Endothelial cell of umbilical vein (primary cell): ENCODE measurements around the gene TMEM175. TPM values are rescaled to one million over a fixed set of nuclear protein-coding genes. Genes with fewer than 3 reads are reported as not detected.

Experiments used
- BruUV-seq: library from RNA; stranded (reverse); fragments of 400-500 nt; replicated peaks from 2 replicates; lab custom pipeline; 2021; lab: Mats Ljungman, UMichigan
- CTCF ChIA-PET: fragments of 300-600, 350-600 bp; sonication (Branson Sonifier 250); formaldehyde crosslinking; loops from one replicate; lab custom pipeline; 2021; ENCODE audit warnings: antibody characterized with exemption, inconsistent platforms; lab: Charles Lee
- POLR2A ChIA-PET: fragments of 300-600, 350-600 bp; sonication (Branson Sonifier 250); formaldehyde crosslinking; loops from one replicate; lab custom pipeline; 2021; ENCODE audit warnings: antibody characterized with exemption, inconsistent platforms; lab: Charles Lee
- DNase-seq: peaks from one replicate; pipeline ENCODE4 v3.0.0-alpha.2; 2011; ENCODE audit warnings: low read depth, low spot score
- FAIRE-seq: peaks from 2 replicates; lab custom pipeline; 2011; peaks lifted over from hg19 to GRCh38; lab: Jason Lieb, UNC
- H2AFZ ChIP-seq: 2 replicates; pipeline ENCODE4 v1.6.0; 2012; ENCODE audit warnings: low read depth, low read length, control low read depth, inconsistent platforms
- H3K27ac ChIP-seq: 2 replicates; pipeline ENCODE4 v1.5.1; 2011; ENCODE audit warnings: low read depth, mild to moderate bottlenecking, control low read depth, low read length, moderate library complexity; ENCODE audit not compliant: insufficient read depth
- H3K27me3 ChIP-seq, 2 experiments: 2 replicates each; pipeline versions ENCODE4 v1.6.0 to v1.6.1; 2011; ENCODE audit warnings: low read length in 2 of 2, mixed read lengths in 1 of 2; ENCODE audit not compliant: control insufficient read depth in 2 of 2, insufficient read depth in 2 of 2
- H3K36me3 ChIP-seq, 2 experiments: 2 replicates in 1 of 2; 3 replicates in 1 of 2; pipeline ENCODE4 v1.5.1; 2011; ENCODE audit warnings: low read length in 2 of 2, mild to moderate bottlenecking in 1 of 2, moderate library complexity in 1 of 2; ENCODE audit not compliant: control insufficient read depth in 2 of 2, insufficient read depth in 2 of 2; ENCODE audit errors: extremely low read depth in 1 of 2
- H3K4me1 ChIP-seq: 3 replicates; pipeline ENCODE4 v1.5.1; 2011; ENCODE audit warnings: mild to moderate bottlenecking, low read length; ENCODE audit not compliant: control insufficient read depth, insufficient read depth; ENCODE audit errors: extremely low read depth
- H3K4me2 ChIP-seq: 2 replicates; pipeline ENCODE4 v1.6.1; 2011; ENCODE audit warnings: low read length, control low read depth, mixed read lengths; ENCODE audit not compliant: insufficient read depth
- H3K4me3 ChIP-seq, 3 experiments: fragments of 200-600 bp in 1 of 3; sonication (generic), shearing (Covaris generic) in 1 of 3; replicated peaks in 1 of 3; 2 replicates each; pipeline ENCODE4 v1.5.1; 2011 to 2016; ENCODE audit warnings: control low read depth in 3 of 3, low read length in 3 of 3, mild to moderate bottlenecking in 2 of 3, inconsistent platforms in 1 of 3, low read depth in 1 of 3, moderate library complexity in 1 of 3; ENCODE audit not compliant: insufficient read depth in 1 of 3
- H3K79me2 ChIP-seq: 2 replicates; pipeline ENCODE4 v1.6.0; 2012; ENCODE audit warnings: low read length, inconsistent platforms; ENCODE audit not compliant: control insufficient read depth, insufficient read depth
- H3K9ac ChIP-seq: replicated peaks from 2 replicates; pipeline ENCODE3; 2011; ENCODE audit warnings: low read length, control low read depth; ENCODE audit not compliant: insufficient read depth; ENCODE audit errors: extremely low read depth
- H3K9me1 ChIP-seq: replicated peaks from 3 replicates; pipeline ENCODE4 v1.6.0; 2011; ENCODE audit warnings: mild to moderate bottlenecking, low read length; ENCODE audit not compliant: control insufficient read depth, insufficient read depth; ENCODE audit errors: extremely low read depth
- H3K9me3 ChIP-seq: replicated peaks from 2 replicates; pipeline ENCODE4 v1.5.1; 2012; ENCODE audit warnings: low read length, inconsistent platforms; ENCODE audit not compliant: control insufficient read depth, insufficient read depth
- H4K20me1 ChIP-seq: replicated peaks from 2 replicates; pipeline ENCODE3; 2011; ENCODE audit warnings: mild to moderate bottlenecking, low read length; ENCODE audit not compliant: control insufficient read depth, insufficient read depth; ENCODE audit errors: extremely low read depth
- EZH2 ChIP-seq: IDR thresholded peaks from 2 replicates; pipeline ENCODE4 v1.6.1; 2012; ENCODE audit warnings: borderline replicate concordance, low read depth, mild to moderate bottlenecking, moderate library complexity, low read length, inconsistent platforms; ENCODE audit not compliant: severe bottlenecking
- FOS ChIP-seq: IDR thresholded peaks from 2 replicates; pipeline ENCODE4 v1.6.1; 2011; ENCODE audit warnings: mild to moderate bottlenecking, low read length, moderate library complexity, borderline replicate concordance; ENCODE audit not compliant: insufficient read depth
- GATA2 ChIP-seq: IDR thresholded peaks from 2 replicates; pipeline ENCODE4 v1.7.0; 2011; ENCODE audit warnings: low read depth, mild to moderate bottlenecking, moderate library complexity, mixed read lengths, low read length; ENCODE audit not compliant: insufficient read length, insufficient read depth
- JUN ChIP-seq: IDR thresholded peaks from 2 replicates; pipeline ENCODE4 v1.6.1; 2011; ENCODE audit warnings: borderline replicate concordance, low read depth; ENCODE audit not compliant: insufficient read length, insufficient read depth
- MYC ChIP-seq: IDR thresholded peaks from one replicate; pipeline ENCODE4 v1.6.1; 2011; ENCODE audit warnings: mild to moderate bottlenecking, low read depth, low read length
- POLR2A ChIP-seq: IDR thresholded peaks from 2 replicates; pipeline ENCODE4 v1.6.1; 2012; ENCODE audit warnings: low read depth, mild to moderate bottlenecking, control low read depth, low read length
- POLR2AphosphoS5 ChIP-seq: IDR thresholded peaks from 2 replicates; pipeline ENCODE4 v1.6.1; 2012; ENCODE audit warnings: low read depth, mild to moderate bottlenecking, control low read depth, low read length, moderate library complexity; ENCODE audit not compliant: insufficient read depth
- dilution Hi-C: fragments of 300-500 bp; cut with MboI; formaldehyde crosslinking; loops from one replicate; pipeline ENCODE4 v1.15.0; 2019; ENCODE audit warnings: low sequenced_read_pairs; ENCODE audit not compliant: extremely low pct_ligation_motif_present
- intact Hi-C: fragments of 100-400 bp; cut with micrococcal nuclease; formaldehyde crosslinking; loops from one replicate; pipeline ENCODE4 v1.10.0; 2022
- polyA plus RNA-seq, 4 experiments: library from polyadenylated mRNA; depleted of rRNA in 3 of 4; stranded (reverse) in 3 of 4; unstranded in 1 of 4; fragments of >200 nt; gene quantifications; 2 replicates each; pipeline versions ENCODE4 v1.2.1 to v1.2.3, GENCODE V29; 2011 to 2012; ENCODE audit warnings: missing spikeins in 1 of 4
- total RNA-seq: library from RNA; stranded (reverse); gene quantifications from 2 replicates; pipeline ENCODE4 v1.2.3, GENCODE V29; 2021
- TF ChIP-seq, protein P1 (sequence below), 2 donors: IDR thresholded peaks; 1 replicate in 1 of 2; 2 replicates in 1 of 2; pipeline ENCODE4 v1.5.1; 2011; ENCODE audit warnings: low read length in 2 of 2, mild to moderate bottlenecking in 2 of 2, moderate library complexity in 2 of 2, control low read depth in 1 of 2, inconsistent platforms in 1 of 2, low read depth in 1 of 2; ENCODE audit not compliant: insufficient read depth in 1 of 2; ENCODE audit errors: extremely low read depth in 1 of 2
- TF ChIP-seq, protein P2 (sequence below): IDR thresholded peaks from 2 replicates; pipeline ENCODE4 v1.6.1; 2011; ENCODE audit not compliant: insufficient read depth, insufficient read length

Gene TMEM175
- total and polyA plus RNA-seq, 2 donors (not counting 3 experiments of a cell fraction or from before 2014, with no cell fraction given) = 21.9 to 80.1 TPM

DNA sequence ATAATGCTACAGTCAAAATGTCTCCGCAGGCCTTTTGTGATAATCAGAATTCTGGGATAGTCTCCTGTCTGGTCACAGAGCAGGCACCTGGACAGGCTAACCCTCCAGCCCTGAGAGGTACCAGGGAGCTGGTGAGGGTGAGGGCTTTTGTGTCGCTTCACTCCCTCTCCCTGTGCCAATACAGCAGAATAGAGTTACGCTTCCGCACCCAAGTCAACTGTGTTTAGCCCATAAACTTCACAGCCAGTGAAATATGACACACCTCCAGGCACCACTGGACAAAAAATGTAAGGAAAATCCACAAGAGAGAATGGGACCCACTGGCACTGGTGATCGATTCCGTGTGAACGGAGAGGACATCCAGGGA lies 1.4 kb upstream of the TMEM175 start:
- Histone ChIP-seq H3K9me3 (no peaks in the 10 kb centered on the region), H3K27ac (peak overlapping the region; percentile 21), H3K9ac (no peak overlapping the region), H3K4me1 (peaks cover 9% of the 10 kb centered on the region), H3K4me2 (peak overlapping the region; percentile 64), H3K4me3 (peak overlapping the region in 2 of 3 experiments; percentile 58 to 83), H3K27me3 (no peaks in the 10 kb centered on the region), H3K79me2 (peaks cover 48% of the 10 kb centered on the region), H3K36me3 (peaks cover 0 to 2% of the 10 kb centered on the region in 2 experiments), H4K20me1 (no peaks in the 10 kb centered on the region), H2AFZ (no peak overlapping the region), H3K9me1 (no peaks in the 10 kb centered on the region)
- ChIA-PET CTCF (interaction anchor here (2.9 kb wide), 1 partner anchor 56 kb away, joined by 15 read pairs; the partner anchor contains the start of gene IDUA), POLR2A (no interaction called here)
- intact Hi-C loops (no loop called here), dilution Hi-C loops (no loop called here)
- FAIRE-seq = no peak
- BruUV-seq = TSS peak; percentile 57
- TF ChIP-seq JUN (no peak), FOS (no peak), GATA2 (no peak), POLR2AphosphoS5 (no peak), MYC (no peak), POLR2A (no peak), EZH2 (no peak)
- TF ChIP-seq, protein P1, sequence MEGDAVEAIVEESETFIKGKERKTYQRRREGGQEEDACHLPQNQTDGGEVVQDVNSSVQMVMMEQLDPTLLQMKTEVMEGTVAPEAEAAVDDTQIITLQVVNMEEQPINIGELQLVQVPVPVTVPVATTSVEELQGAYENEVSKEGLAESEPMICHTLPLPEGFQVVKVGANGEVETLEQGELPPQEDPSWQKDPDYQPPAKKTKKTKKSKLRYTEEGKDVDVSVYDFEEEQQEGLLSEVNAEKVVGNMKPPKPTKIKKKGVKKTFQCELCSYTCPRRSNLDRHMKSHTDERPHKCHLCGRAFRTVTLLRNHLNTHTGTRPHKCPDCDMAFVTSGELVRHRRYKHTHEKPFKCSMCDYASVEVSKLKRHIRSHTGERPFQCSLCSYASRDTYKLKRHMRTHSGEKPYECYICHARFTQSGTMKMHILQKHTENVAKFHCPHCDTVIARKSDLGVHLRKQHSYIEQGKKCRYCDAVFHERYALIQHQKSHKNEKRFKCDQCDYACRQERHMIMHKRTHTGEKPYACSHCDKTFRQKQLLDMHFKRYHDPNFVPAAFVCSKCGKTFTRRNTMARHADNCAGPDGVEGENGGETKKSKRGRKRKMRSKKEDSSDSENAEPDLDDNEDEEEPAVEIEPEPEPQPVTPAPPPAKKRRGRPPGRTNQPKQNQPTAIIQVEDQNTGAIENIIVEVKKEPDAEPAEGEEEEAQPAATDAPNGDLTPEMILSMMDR (IDR thresholded peaks at IDR 0.05; ENCODE audit: extremely low read depth in 1 of 2, insufficient read depth in 1 of 2, low read depth in 1 of 2, low read length in 2 of 2) = no peak
- TF ChIP-seq, protein P2, sequence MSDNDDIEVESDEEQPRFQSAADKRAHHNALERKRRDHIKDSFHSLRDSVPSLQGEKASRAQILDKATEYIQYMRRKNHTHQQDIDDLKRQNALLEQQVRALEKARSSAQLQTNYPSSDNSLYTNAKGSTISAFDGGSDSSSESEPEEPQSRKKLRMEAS = no peak
- DNase-seq = no peak
